Small intestine (tissue), 7 donors: Measurements from ENCODE around the gene DPAGT1. TPM values are rescaled to one million over a fixed set of nuclear protein-coding genes. Genes with fewer than 3 reads are reported as not detected.

Source experiments
- DNase-seq, 2 donors: peaks; one replicate each; pipeline versions ENCODE4 v3.0.0 to v3.0.0-alpha.2; 2013
- FAIRE-seq: peaks from 2 replicates; lab custom pipeline; 2012; peaks lifted over from hg19 to GRCh38; lab: Jason Lieb, UNC
- H3K27ac ChIP-seq, 3 donors: one replicate each; pipeline ENCODE4 v1.5.1; 2013; ENCODE audit warnings: low read length in 2 of 3, mild to moderate bottlenecking in 2 of 3, control low read depth in 1 of 3, inconsistent platforms in 1 of 3, low read depth in 1 of 3, moderate library complexity in 1 of 3
- H3K27me3 ChIP-seq, 3 donors: one replicate each; pipeline ENCODE4 v1.6.1; 2013; ENCODE audit warnings: low read length in 3 of 3, inconsistent platforms in 1 of 3; ENCODE audit not compliant: control insufficient read depth in 3 of 3, insufficient read depth in 3 of 3
- H3K36me3 ChIP-seq, 3 donors: one replicate each; pipeline ENCODE4 v1.6.1; 2013; ENCODE audit warnings: low read length in 3 of 3, inconsistent platforms in 1 of 3, low read depth in 1 of 3, mild to moderate bottlenecking in 1 of 3, moderate library complexity in 1 of 3; ENCODE audit not compliant: control insufficient read depth in 3 of 3, insufficient read depth in 2 of 3
- H3K4me1 ChIP-seq, 3 donors: one replicate each; pipeline ENCODE4 v1.6.1; 2013; ENCODE audit warnings: low read length in 2 of 3, inconsistent platforms in 1 of 3, low read depth in 1 of 3, mild to moderate bottlenecking in 1 of 3, moderate library complexity in 1 of 3; ENCODE audit not compliant: control insufficient read depth in 3 of 3, insufficient read depth in 2 of 3
- H3K4me3 ChIP-seq, 3 donors: one replicate each; pipeline ENCODE4 v1.5.1; 2013; ENCODE audit warnings: low read length in 3 of 3, control low read depth in 1 of 3, inconsistent platforms in 1 of 3, low read depth in 1 of 3, mild to moderate bottlenecking in 1 of 3, moderate library complexity in 1 of 3
- H3K9me3 ChIP-seq, 2 donors: one replicate each; pipeline ENCODE4 v1.6.1; 2013; ENCODE audit warnings: low read depth in 1 of 2, low read length in 1 of 2; ENCODE audit not compliant: control insufficient read depth in 2 of 2, insufficient read depth in 1 of 2
- WGBS, 3 donors: extraction: QIAGEN DNeasy Blood & Tissue Kit; methylation state at CpG; one replicate each; pipeline ENCODE4 v1.1.7; 2013; 5-methylcytosine and 5-hydroxymethylcytosine counted together
- polyA plus RNA-seq, 4 donors: library from polyadenylated mRNA; stranded (reverse) in 3 of 4; unstranded in 1 of 4; fragments of 200-250 nt in 3 of 4; fragments of 120-200 nt in 1 of 4; gene quantifications; one replicate each; pipeline versions ENCODE4 v1.2.1 to v1.2.3, GENCODE V29; 2013
- donor health status: healthy with polysubstance abuse.
- donor health status: control.
- donor health status: control.
- donor health status: Bipolar disorder and iron deficiency.
- donor health status: healthy.

Gene DPAGT1
- polyA plus RNA-seq, 4 donors: 10.8 to 51.2 (median 30.5) TPM

- DNase-seq (no peak), FAIRE-seq (no peak)
- Histone ChIP-seq H3K36me3 (peaks cover 7 to 46% (median 21%) of the 10 kb centered on the region in 3 donors), H3K9me3 (no peaks in the 10 kb centered on the region), H3K27me3 (no peaks in the 10 kb centered on the region), H3K4me1 (peaks cover 0 to 8% (median 2%) of the 10 kb centered on the region in 3 donors), H3K4me3 (peak overlapping the region; percentile 81 to 96 (median 93)), H3K27ac (peak overlapping the region in 2 of 3 donors; percentile 89 to 95)
- WGBS, 3 donors: 34 to 45% (median 44%) methylated on average over 6 of the region's 6 CpGs
These were observed 45.8 kb downstream of the DPAGT1 start for GRCh38 chr11:119055901-119056300.

- no peak for FAIRE-seq
- no peaks in the 10 kb centered on the region for H3K9me3 ChIP-seq
- DNase-seq: no peak
- no peaks in the 10 kb centered on the region for H3K27me3 ChIP-seq
- H3K27ac ChIP-seq: no peak overlapping the region
- H3K4me1 ChIP-seq: peaks cover 0 to 8% (median 2%) of the 10 kb centered on the region in 3 donors
- H3K4me3 ChIP-seq: no peak overlapping the region
- 95 to 98% (median 96%) methylated on average over 10 of the region's 10 CpGs for WGBS, 3 donors
- H3K36me3 ChIP-seq: peaks cover 7 to 59% (median 21%) of the 10 kb centered on the region in 3 donors
These were observed 47.2 kb downstream of the DPAGT1 start for GRCh38 chr11:119054418-119054817.

GRCh38 chr11:119052163-119052814, 49.4 kb downstream of the DPAGT1 start:
- FAIRE-seq: no peak
- peaks cover 15 to 81% (median 25%) of the 10 kb centered on the region in 3 donors for H3K36me3 ChIP-seq
- 89 to 94% (median 92%) methylated on average over 23 of the region's 23 CpGs for WGBS, 3 donors
- DNase-seq: no peak
- peaks cover 0 to 8% (median 2%) of the 10 kb centered on the region in 3 donors for H3K4me1 ChIP-seq
- H3K27me3 ChIP-seq: no peaks in the 10 kb centered on the region
- no peak overlapping the region for H3K4me3 ChIP-seq
- H3K9me3 ChIP-seq: no peaks in the 10 kb centered on the region
- H3K27ac ChIP-seq: no peak overlapping the region

GRCh38 chr11:119051440-119052162, 50.1 kb downstream of the DPAGT1 start:
- FAIRE-seq: no peak
- no peaks in the 10 kb centered on the region for H3K27me3 ChIP-seq
- no peak overlapping the region for H3K27ac ChIP-seq
- H3K9me3 ChIP-seq: no peaks in the 10 kb centered on the region
- H3K4me3 ChIP-seq: no peak overlapping the region
- DNase-seq: no peak
- 75 to 80% (median 78%) methylated on average over 17 of the region's 17 CpGs for WGBS, 3 donors
- peaks cover 0 to 8% (median 2%) of the 10 kb centered on the region in 3 donors for H3K4me1 ChIP-seq
- peaks cover 18 to 88% (median 30%) of the 10 kb centered on the region in 3 donors for H3K36me3 ChIP-seq

- Histone ChIP-seq H3K9me3 (no peaks in the 10 kb centered on the region), H3K4me3 (no peak overlapping the region), H3K4me1 (no peaks in the 10 kb centered on the region), H3K36me3 (peaks cover 25 to 95% (median 36%) of the 10 kb centered on the region in 3 donors), H3K27me3 (no peaks in the 10 kb centered on the region), H3K27ac (no peak overlapping the region)
- WGBS, 3 donors: 90 to 94% (median 93%) methylated on average over 7 of the region's 7 CpGs
- FAIRE-seq (no peak), DNase-seq (no peak)
These were observed 52.6 kb downstream of the DPAGT1 start for GRCh38 chr11:119049081-119049480.

- Histone ChIP-seq H3K27me3 (no peaks in the 10 kb centered on the region), H3K4me3 (no peak overlapping the region), H3K27ac (no peak overlapping the region), H3K4me1 (no peaks in the 10 kb centered on the region), H3K36me3 (peaks cover 25 to 93% (median 32%) of the 10 kb centered on the region in 3 donors), H3K9me3 (no peaks in the 10 kb centered on the region)
- DNase-seq (no peak), FAIRE-seq (no peak)
- WGBS, 3 donors: 92 to 94% (median 93%) methylated on average over 9 of the region's 9 CpGs
These were observed 53.0 kb downstream of the DPAGT1 start for GRCh38 chr11:119048644-119049043.

- DNase-seq: no peak
- H3K36me3 ChIP-seq: peaks cover 19 to 80% (median 28%) of the 10 kb centered on the region in 3 donors
These were observed 54.4 kb downstream of the DPAGT1 start for GRCh38 chr11:119047205-119047604.

More at GRCh38 chr11:119047205-119047604, 54.4 kb downstream of the DPAGT1 start:
- Histone ChIP-seq H3K9me3 (no peaks in the 10 kb centered on the region), H3K4me1 (no peaks in the 10 kb centered on the region), H3K27me3 (no peaks in the 10 kb centered on the region), H3K4me3 (no peak overlapping the region), H3K27ac (no peak overlapping the region)
- WGBS, 3 donors: 85 to 90% (median 85%) methylated on average over 6 of the region's 6 CpGs
- no peak for FAIRE-seq
